Colon (tissue), 2 donors: ENCODE measurements around the gene TMIGD3.

Experiments
- FAIRE-seq: peaks from 2 replicates; lab custom pipeline; 2012; peaks lifted over from hg19 to GRCh38; lab: Jason Lieb, UNC
- donor health status: control.
- donor health status: control.

TMIGD3 gene

DNA sequence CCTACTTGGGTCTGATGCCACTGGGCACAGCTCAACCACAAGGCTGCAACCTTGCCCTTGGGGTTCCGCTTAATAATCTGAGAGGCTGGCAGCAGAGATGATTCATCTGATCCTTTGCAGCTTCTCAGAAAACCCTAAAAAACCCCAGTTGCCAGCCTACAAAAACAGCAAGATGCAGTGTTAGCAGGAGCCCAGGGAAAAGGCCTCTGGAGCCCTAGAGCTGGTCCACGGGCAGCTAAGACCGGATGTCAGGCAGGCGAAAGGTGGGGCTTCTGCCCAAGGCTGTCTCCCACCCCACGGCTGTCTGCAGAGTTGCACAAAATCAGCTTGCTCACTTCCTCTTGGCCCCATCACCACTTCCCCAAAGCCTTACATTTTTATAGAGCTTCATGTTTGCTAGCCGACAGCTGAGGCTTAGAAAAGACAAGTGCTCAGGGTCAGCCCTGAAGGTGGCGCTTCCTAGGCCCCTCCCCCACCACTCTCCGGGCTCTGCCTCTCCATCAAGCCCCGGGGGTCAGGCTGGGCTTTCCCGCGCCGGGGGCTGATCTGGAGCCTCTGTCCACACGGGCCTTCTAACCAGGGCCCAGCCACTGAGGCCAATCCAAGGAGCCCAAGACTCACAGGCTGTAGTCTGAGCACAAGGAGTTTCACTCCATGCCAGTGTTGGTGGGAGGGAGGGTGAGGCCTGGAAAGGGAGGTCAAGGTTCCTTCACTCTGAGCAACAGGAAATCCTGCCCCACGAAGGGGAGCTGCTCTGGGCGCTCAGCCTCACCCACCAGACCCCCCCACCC lies 4.2 kb upstream of the TMIGD3 start:
- no peak for FAIRE-seq

DNA sequence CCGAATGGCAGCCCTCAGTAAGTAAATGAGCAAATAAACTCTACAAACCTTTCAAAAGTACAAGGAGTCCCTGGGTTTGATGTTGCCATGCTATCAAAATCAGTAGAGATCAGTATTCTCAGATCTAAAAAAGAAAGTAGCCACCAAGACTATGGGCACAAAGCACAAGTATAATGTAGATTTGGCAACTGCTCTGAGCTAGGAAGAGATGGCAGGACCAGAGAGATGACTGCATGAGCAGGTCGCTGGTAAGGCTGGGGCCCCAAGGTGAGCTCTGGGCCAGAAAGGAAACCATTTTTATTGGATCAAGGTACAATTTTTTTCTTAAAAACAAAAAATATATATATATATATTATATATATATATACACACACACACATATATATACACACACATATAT lies 3.1 kb upstream of the TMIGD3 start:
- no peak for FAIRE-seq

DNA sequence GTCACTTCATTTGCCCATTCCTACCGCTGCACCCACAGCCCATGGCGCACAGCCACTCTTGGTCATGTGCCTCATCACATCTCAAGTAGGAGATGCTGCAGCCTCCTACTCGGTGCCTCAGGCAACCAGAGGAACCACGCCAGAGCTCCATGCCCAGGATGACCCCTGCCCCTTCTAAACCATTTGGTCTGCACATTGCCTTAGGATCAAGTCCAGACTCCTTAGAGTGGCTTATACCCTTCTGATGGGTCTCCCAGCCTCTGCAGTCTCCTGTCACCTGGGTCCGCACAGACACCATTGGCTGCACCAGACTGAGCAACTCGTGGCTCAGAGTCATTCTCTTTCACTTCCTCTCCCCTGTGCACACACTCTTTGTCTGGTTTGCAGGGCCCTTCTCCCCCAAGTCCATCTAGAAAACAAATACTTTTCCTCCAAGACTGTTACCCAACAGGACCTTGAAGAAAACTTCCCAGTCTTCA lies 2.2 kb upstream of the TMIGD3 start:
- FAIRE-seq = no peak

DNA sequence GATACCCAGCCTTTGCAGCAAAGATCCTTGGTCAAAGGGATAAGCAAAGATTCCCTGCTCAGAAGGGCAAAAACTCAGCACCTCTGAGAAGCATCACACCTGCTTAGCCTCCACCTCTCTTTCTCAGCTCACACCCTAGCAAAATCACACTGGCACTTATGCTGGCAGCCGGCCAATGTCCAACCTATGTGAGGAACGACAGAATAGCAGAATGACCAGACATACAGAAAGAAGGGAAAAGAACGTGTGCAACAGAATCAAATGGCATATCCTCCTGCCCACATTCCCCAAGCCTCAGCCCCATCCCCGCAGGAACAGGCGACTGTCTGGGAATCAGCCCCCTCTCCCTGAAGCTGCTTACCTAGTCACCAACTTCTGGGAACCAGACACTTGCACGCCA lies 664 bp upstream of the TMIGD3 start:
- FAIRE-seq = no peak

DNA sequence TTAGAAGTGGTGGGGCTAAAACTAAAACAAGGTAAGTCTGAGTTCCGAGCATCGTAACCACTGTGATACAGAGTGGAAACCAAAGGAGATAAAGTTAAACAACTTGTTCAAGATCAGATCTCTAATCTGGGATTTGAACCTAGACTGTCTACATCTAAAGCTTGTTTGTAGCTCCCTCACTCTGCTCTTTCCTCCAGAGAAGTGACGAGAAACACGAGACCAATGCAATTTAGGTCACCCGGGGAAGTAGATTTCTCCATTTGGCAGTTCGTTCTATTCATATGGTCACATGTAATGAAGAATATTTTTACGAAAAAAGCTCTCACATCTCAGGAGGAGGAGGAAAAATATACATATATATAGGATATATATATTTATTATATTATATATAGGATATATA lies 1.8 kb downstream of the TMIGD3 start:
- FAIRE-seq = no peak

DNA sequence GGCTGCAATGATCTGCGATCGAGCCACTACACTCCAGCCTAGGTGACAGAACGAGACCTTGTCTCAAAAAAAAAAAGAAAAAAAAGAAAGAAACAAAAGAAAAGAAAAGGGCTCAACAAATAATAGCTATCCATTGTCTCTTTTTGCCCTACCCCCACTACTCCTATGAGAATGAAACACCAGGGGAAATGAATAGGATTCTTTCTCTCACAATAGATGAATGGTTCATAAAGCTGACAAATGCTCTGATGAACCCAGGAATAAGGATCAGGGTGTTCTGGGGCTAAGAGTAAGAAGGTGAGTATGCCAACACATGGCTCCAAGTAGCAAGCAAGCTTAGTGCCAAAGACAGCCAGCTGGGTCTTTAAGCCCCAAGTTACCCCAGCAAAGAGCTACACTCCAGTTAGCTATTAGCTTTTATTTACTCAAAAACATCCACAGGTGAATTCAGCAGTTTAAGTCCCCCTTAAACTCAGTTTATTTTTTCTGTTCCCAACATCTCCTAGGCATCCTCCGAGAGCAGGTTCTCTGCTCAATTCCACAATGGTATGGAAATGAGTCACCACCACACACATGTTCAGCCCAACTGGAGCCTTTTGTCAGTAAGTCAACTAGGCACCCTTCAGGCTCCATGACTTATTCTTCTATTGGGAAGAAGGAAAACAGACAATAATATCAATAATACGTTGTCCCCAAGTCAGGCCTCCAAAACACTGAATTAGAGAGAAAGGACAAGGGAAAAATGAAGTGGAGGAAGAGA lies 4.2 kb downstream of the TMIGD3 start:
- no peak for FAIRE-seq

DNA sequence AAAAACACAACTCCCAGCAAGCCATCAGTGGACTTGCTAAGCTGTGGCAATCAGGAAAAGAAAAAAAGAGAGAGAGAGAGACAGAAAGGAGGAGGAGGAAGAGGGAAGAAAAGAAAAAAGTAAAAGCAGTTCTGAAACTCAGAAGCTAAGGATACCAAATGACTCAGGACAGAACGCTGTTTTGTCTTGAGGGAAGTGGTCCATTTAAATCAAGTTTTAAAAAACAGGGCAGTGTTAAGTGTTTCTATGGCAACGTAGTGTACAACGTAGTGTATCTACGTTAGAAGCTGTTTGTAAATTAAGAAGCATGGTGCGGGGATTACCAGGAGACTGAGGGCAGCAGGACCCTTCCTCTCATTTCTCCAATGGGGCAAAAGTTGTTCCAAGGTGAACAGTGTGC lies 5.8 kb downstream of the TMIGD3 start:
- no peak for FAIRE-seq

DNA sequence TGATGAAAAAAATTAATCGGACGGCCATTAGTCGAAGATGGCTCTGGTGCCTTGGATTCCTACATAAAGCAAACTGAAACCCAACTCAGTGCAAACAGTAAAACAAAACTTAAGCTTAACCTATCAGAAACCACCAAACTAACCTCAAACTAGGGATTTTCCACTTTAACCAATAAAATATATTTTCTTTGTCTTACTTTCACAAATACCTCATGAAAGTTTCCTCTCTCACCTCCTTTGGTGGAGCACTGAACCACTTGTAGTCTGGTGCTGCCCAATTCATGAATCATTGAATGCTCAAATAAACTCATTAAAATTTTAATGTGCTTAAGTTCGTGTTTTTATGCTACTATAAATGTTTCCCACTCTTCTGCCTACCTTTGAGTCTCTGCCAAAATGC lies 7.0 kb downstream of the TMIGD3 start:
- FAIRE-seq = no peak

DNA sequence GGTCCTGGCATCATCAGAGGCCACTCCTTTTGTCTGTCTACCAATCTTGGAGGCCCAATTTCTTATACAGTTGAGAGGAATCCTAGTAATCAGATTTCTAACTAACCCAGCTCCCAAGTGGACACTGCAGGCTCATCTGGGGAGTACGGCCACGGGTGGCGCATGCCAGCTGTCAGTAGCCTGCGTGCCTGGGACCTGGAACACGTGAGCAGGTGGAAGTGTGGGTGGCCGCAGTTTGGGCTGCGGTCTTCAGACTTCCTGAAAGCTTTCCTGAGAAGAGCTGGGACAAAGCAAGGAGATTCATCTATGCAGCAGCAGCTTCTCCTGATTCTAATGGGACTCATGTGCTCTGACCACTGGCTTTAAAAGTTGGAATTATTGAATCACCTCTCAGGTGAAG lies 12.4 kb downstream of the TMIGD3 start:
- no peak for FAIRE-seq

DNA sequence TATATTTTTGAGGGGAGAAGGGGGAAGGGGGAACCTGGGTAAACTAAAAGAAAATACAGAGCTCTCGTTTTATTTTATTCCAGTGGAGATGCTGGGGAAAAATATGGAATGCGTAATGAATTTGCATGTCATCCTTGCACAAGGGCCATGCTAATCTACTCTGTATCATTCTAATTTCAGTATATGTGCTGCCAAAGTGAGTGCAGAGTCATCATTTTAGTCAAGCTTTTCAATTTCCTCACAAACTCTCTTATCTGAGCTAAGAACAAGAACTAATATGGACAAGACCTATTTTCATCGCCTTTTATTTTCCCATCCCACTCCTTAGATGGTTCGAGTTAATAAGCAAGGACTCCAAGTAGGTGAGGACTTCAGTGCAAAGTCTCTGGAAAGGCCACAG lies 13.2 kb downstream of the TMIGD3 start:
- no peak for FAIRE-seq

DNA sequence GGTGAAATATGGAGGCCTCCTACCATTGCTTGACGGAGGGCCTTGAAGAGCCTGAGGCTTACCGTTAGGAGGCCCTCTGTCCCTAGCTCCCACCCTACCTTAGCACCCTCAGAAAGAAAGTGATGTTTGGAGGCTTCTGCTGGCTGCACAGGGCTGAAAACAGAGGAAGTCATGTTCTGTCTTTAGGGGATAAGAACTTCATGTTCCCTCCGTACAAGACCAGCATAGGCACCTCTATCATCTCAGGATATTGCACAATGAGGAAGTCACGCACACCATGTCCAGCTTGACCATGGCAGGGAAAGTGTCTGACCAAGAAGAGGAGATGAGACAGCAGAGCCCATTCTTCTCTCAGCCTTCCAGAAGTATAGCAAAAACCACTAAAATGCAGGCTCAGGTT lies 13.8 kb downstream of the TMIGD3 start:
- no peak for FAIRE-seq

DNA sequence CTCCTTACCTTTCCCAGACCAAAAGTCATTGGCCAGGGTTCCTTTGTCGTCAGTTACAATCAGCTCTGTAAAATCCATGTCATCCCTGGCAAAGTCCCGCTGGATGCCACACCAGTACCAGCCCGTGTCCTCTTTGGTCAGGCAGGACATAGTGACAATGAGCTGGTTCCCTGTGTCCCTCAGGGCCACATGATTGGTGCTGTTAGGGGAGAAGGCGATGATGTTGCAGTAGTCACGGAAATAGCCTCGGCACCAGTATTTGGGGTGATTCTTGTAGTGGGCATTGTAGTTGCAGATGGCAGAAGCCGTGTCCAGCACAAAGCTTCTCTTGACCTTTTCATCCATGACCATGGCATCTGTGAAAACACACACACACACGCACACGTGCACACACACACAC lies 14.8 kb downstream of the TMIGD3 start:
- no peak for FAIRE-seq

DNA sequence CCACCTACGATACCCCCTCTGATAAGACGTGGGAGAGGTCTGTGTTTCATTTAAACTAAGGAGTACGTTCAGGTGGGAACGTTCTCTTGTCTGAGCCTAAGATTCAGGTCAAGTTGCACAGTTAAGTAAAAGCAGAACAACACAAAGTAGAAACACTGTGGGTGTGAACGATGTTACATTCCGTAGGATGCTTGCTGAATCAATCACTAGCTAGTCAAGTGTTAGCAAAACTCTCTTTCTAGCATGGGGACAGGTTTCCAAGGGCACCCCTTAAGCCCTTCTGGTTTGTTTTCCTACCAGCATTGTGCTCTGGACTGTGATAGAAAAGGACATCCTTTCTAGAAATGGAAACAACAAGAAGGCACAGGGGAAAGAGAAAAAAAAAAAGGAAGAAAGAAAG lies 16.3 kb downstream of the TMIGD3 start:
- FAIRE-seq = no peak

DNA sequence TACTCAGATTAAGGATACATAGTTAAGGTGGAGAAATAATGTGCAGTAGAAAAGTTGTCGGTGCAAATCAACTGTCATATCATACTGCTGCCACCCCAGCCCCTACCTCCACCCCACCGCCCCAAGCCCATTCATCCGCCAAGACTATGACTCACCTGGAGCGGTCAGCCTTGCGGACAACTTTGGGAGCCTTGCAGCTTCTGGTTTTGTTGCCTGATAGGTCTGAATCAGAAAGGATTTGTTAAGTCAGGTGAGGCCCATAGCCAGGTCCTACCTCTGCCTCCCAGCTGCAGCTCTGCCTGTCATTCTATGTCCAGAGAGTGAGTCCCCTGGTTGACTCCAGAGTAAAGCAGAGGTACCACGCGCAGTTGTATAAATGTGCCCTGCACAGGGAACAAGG lies 17.0 kb downstream of the TMIGD3 start:
- FAIRE-seq = no peak

DNA sequence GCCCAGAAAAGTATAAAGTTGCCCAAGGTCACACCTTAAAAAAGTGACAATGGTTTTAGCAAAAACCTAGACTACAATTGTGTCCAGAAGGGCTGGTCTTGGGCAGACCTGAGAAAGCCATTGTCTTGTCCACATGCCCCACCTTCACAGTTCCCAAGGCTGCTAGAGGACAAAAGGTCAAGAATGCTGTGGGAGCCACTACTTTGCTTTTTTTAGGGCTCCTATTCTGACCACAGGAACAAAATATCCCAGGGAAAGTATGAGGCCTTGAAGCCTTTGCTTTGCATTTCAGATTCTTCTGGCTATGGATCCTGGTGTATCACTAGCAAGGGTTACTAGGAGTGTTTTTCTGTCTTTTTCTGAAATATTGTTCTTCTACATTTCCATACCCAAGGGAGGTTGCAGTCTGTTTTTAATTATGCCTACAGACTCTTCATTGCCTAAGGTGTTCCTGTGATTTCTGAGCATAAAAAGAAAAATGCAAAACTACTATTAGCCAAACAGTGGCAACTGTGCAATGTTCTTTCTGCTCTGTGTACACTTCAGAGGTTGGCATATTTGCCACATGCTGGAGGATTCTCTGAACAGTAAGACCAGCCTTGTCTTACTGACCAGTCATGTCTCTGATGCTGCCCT lies 18.9 kb downstream of the TMIGD3 start:
- FAIRE-seq = no peak

DNA sequence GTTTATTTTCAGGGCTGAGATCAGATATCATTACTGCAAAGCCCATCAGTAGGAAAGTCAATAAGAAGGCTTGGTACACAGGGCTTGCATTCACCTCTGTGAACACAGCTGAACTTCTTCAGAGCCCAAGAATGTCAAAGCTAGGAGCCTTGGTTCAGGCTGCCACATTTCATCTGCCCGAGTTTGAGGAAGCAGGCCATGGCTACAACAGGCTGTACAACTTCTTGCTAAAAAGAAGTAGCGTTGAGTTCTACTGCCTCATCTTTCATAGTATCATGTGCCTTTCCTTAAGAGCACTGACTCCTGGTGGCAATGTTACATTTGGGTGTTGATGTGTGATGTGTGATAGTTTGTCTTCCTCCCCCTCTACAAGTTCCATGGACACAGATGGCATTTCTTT lies 19.6 kb downstream of the TMIGD3 start:
- FAIRE-seq = no peak

DNA sequence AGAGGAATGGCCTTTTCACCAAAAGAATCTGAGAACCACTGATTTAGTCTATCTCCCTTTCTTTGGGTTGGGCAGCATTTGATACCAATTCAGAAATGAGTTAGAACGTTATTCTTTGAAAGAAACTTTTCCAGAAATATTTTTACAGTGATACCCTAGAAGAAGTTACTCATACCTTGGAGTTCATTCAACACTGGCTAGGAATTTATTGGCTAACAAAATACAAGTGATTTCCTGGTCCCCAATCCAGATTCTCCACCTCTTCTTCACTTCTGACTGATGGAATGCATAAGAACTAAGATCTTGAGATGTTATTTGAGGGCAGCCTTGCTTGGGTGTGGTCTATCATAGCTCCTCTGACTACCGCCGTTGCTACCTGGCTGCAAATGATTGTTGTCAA lies 20.3 kb downstream of the TMIGD3 start:
- no peak for FAIRE-seq

DNA sequence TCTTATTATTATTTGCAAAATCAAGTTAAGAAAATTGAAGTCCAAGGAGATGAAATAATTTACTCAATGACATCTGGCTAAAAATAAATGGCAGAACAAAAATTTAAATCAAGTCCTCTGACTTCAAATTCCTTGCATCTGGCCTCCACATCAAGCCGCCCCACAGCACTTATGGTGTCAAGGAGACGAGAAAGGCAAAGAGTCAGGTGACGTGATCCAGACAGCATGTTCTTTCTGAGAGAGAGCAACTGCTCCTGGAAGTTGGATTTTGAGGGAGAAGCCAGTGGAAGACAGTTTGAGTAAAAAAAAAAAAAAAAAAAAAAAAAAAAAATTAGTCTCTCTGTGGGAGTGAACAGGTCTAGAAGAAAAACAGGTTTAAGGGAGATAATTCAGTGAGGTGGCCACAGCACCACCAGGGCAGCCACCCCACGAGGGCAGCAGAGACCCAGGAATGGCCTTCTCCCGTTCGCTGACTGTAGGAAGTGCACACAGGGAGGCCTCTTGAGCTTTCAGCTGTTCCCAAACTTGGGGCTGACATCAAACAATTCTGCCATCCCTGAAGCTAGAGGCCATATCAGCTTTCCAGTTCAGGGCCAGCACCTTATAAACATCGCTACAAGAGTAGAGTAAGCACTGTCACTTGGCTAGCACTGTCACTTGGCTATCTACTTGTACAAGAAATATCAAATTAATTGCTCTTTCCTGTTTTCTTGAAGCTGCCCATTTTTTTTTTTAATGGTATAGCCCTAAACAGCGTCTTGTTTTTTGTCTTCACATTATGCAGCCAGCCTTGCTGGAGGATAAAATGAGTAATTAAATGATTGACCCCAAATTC lies 21.8 kb downstream of the TMIGD3 start:
- FAIRE-seq = no peak

DNA sequence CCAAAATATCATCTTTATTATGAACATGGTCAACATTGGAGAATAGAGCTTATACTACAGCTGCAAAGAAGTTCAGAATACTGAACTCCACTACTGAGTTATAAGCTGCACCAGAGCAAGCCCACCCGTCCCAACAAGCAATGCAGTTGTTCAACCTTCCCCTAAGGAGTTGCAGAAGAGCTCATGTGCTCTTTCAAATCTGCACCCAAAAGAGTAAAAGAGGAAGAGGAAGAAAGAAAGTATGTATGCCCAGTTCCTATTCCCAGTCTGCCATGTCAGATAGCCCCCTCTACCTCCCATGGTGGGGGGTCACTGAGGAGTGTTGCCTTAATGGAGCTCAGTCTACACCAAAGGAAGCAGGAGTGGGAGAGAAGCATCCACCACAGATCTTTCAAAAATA lies 22.8 kb downstream of the TMIGD3 start:
- no peak for FAIRE-seq

DNA sequence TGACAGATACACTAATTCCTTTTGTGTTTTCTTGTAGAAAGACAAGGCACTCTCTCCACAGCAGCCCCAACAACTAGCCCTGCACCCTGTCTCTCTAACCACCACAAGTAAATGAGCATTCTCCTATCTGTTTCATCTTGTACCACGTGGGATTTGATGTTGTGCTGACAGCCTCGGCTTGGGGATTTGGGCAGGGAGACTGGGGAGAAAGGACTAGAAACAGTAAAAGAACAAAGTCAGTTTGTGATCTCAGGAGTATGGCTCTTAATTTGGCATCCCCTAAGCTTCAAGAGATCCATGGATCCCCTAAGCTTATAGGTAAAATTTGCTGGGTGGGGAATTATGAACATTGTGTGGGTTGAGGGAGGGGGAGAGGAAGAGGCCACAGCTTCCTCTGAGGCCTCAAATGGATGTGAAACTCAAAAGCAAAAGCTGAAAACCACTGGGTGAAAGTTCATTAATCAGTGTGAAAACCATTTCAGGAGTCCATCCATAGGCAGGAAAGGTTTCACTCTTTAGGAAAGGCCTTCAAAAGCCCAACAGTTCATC lies 26.6 kb downstream of the TMIGD3 start:
- FAIRE-seq = no peak

DNA sequence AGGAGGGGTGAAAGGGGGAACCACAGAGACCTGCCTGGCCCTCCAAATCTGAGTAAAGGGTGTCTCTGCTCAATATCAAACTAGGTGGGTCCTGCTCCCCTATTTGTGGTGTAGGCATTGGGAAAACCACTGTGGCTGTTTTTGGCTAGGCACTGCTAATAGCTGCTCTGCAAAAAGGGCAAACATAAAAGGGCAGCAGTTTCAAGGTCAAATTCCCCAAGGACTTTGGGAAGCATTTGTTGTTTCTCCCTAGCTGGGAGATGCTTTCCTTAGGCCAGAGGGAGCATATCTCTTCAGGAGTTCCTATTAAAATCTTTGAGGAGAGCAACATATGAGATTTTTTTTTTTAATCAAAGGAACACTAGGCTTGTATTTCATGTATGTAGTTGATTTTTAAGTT lies 27.2 kb downstream of the TMIGD3 start:
- FAIRE-seq = no peak

DNA sequence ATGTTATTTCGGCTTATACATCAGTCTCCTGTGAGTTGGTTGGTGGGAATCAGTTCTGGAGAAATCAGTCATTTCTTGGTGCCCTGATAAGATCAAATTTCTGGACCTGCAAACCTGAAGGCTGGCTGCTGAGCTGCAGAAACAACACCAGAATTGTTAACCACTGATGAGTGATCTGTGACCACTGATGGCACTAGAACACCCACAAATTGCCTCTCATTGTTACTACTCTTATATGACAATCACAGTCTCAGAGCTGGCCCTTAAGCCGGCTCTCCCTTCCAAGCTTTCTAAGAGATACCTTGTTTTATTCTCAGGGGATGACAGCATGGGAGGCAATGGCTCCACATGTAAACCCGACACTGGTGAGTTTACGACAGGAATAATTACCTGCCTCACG lies 27.7 kb downstream of the TMIGD3 start:
- FAIRE-seq = no peak
